CD4-positive, alpha-beta T cell treated with Interleukin-17A for 4 hours (primary cell): ENCODE measurements around the gene AGK.

Experiments used
- DNase-seq: peaks from one replicate; pipeline ENCODE4 v3.0.0-alpha.2; 2020; ENCODE audit warnings: mixed read lengths

Gene AGK

GRCh38 chr7:141551094-141551781 lies at the start of gene AGK:
AGK (plus strand) TSS chr7:141551410; CDS start chr7:141555467, 4,057 bp downstream.
- peak; percentile 77 for DNase-seq

- no peak for DNase-seq
Measured at GRCh38 chr7:141501451-141501850, 49.8 kb upstream of the AGK start.

GRCh38 chr7:141511316-141511675 lies 39.9 kb upstream of the AGK start:
- no peak for DNase-seq

- no peak for DNase-seq
Measured at GRCh38 chr7:141511676-141512396, 39.4 kb upstream of the AGK start.

- no peak for DNase-seq
Measured at GRCh38 chr7:141512597-141512996, 38.6 kb upstream of the AGK start.

- no peak for DNase-seq
Measured at GRCh38 chr7:141513720-141514119, 37.5 kb upstream of the AGK start.

- DNase-seq = no peak
Measured at GRCh38 chr7:141515941-141516340, 35.3 kb upstream of the AGK start.

- no peak for DNase-seq
Measured at GRCh38 chr7:141519623-141520022, 31.6 kb upstream of the AGK start.

GRCh38 chr7:141522657-141523342 lies 28.4 kb upstream of the AGK start:
- no peak for DNase-seq

- DNase-seq = no peak
Measured at GRCh38 chr7:141525973-141526514, 25.2 kb upstream of the AGK start.

GRCh38 chr7:141527076-141527475 lies 24.1 kb upstream of the AGK start:
- DNase-seq = no peak

GRCh38 chr7:141528399-141528798 lies 22.8 kb upstream of the AGK start:
- no peak for DNase-seq

GRCh38 chr7:141533149-141533949 lies 17.9 kb upstream of the AGK start:
- DNase-seq = peak; percentile 73

GRCh38 chr7:141534757-141535737 lies 16.2 kb upstream of the AGK start:
- DNase-seq = no peak

GRCh38 chr7:141537906-141538305 lies 13.3 kb upstream of the AGK start:
- no peak for DNase-seq

- DNase-seq = no peak
Measured at GRCh38 chr7:141541375-141541774, 9.8 kb upstream of the AGK start.

GRCh38 chr7:141544831-141545230 lies 6.4 kb upstream of the AGK start:
- DNase-seq = no peak

- DNase-seq = no peak
Measured at GRCh38 chr7:141549582-141549981, 1.6 kb upstream of the AGK start.

GRCh38 chr7:141550386-141551093 lies 670 bp upstream of the AGK start:
- peak; percentile 12 for DNase-seq

- no peak for DNase-seq
Measured at GRCh38 chr7:141551782-141552181, 572 bp downstream of the AGK start.

- DNase-seq = no peak
Measured at GRCh38 chr7:141557360-141557759, 6.2 kb downstream of the AGK start.
